Activated CD8-positive, alpha-beta memory T cell treated with anti-CD3 and anti-CD28 coated beads, Interleukin-2, amount 50 U/mL, for 4 hours (primary cell): Measurements from ENCODE around the gene CHD2.

Experiments
- DNase-seq: peaks from one replicate; pipeline ENCODE4 v3.0.0-alpha.2; 2020

The CHD2 gene

GRCh38 chr15:92885224-92886041 is 14.7 kb upstream of the CHD2 start:
- no peak for DNase-seq

- DNase-seq: no peak
These were observed 14.0 kb upstream of the CHD2 start for GRCh38 chr15:92886042-92886537.

GRCh38 chr15:92886815-92887214 is 13.3 kb upstream of the CHD2 start:
- no peak for DNase-seq

GRCh38 chr15:92887869-92888268 is 12.3 kb upstream of the CHD2 start:
- no peak for DNase-seq

- no peak for DNase-seq
These were observed 10.6 kb upstream of the CHD2 start for GRCh38 chr15:92889390-92890107.

GRCh38 chr15:92891533-92892200 is 8.5 kb upstream of the CHD2 start:
- DNase-seq: no peak

- DNase-seq: no peak
These were observed 7.9 kb upstream of the CHD2 start for GRCh38 chr15:92892201-92892555.

GRCh38 chr15:92893200-92893599 is 6.9 kb upstream of the CHD2 start:
- no peak for DNase-seq

GRCh38 chr15:92896561-92896960 is 3.6 kb upstream of the CHD2 start:
- no peak for DNase-seq

- DNase-seq: no peak
These were observed 2.5 kb upstream of the CHD2 start for GRCh38 chr15:92897620-92898019.

- no peak for DNase-seq
These were observed 1.0 kb upstream of the CHD2 start for GRCh38 chr15:92898988-92899582.

GRCh38 chr15:92899601-92899947 is 550 bp upstream of the CHD2 start:
- no peak for DNase-seq

GRCh38 chr15:92900731-92901071 is 577 bp downstream of the CHD2 start:
- DNase-seq: no peak

GRCh38 chr15:92901072-92901761 is 1.1 kb downstream of the CHD2 start:
- DNase-seq: no peak

- no peak for DNase-seq
These were observed 1.9 kb downstream of the CHD2 start for GRCh38 chr15:92901995-92902394.

GRCh38 chr15:92902737-92903593 is 2.8 kb downstream of the CHD2 start:
- DNase-seq: no peak

GRCh38 chr15:92903631-92903965 is 3.5 kb downstream of the CHD2 start:
- DNase-seq: no peak

GRCh38 chr15:92903966-92904721 is 4.0 kb downstream of the CHD2 start:
- DNase-seq: peak; percentile 99

- DNase-seq: no peak
These were observed 4.8 kb downstream of the CHD2 start for GRCh38 chr15:92904722-92905571.

GRCh38 chr15:92906020-92906419 is 5.9 kb downstream of the CHD2 start:
- no peak for DNase-seq
